ENCODE results near the gene ATP10A.

Gene ATP10A

DNA sequence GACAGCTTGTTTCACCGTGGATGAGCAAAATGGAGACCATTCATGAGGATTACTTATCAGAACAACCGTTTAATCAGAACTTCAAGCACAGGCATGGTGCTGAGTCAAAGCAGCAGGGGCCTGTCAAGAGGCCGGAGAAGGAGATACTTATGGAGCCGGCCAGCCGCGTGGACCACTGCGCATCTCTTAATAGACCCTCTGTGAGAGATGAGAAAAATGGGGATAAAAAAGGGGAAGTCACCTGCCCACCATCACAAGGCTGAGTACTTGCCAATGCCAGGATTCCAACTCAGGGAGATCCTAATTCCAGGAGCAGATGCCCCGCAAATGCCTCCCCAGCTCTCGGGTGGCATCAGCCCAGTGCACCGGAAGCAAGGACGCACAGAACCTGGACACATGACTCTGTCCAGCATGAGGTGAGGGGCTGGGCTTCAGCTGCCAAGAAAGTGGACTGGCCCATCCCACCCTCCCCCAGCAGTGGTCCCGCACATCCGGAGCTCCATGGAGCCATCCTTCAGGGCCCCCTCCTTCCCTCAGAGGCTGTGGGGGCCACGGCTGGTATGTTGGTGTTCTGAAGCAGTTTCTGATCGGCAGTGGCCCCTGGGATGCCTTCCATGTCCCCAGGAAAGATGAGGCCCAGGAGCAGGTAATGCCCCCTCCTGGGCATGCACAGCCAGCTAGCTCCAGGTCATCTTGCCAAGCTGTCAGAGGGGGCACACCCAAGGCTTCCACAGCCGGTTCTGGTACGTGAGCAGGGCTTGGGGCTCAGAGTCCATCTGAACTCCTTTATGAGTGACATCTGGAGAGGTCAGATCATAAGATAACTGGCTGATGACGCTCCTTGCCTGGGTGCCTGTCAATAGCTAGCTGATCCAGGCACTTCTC lies 143.8 kb downstream of the ATP10A start:
- no peak for DNase-seq (ENCODE audit: low spot score)

- DNase-seq (ENCODE audit: low spot score), result no peak
These were observed 144.5 kb downstream of the ATP10A start for GRCh38 chr15:25718597-25718996.

- no peak for DNase-seq (ENCODE audit: low spot score)
These were observed 145.0 kb downstream of the ATP10A start for GRCh38 chr15:25718169-25718536.

- DNase-seq (ENCODE audit: low spot score), result no peak
These were observed 145.5 kb downstream of the ATP10A start for GRCh38 chr15:25717457-25718168.

- no peak for DNase-seq (ENCODE audit: low spot score)
These were observed 146.0 kb downstream of the ATP10A start for GRCh38 chr15:25717127-25717456.

- no peak for DNase-seq (ENCODE audit: low spot score)
These were observed 146.6 kb downstream of the ATP10A start for GRCh38 chr15:25716414-25717126.

DNA sequence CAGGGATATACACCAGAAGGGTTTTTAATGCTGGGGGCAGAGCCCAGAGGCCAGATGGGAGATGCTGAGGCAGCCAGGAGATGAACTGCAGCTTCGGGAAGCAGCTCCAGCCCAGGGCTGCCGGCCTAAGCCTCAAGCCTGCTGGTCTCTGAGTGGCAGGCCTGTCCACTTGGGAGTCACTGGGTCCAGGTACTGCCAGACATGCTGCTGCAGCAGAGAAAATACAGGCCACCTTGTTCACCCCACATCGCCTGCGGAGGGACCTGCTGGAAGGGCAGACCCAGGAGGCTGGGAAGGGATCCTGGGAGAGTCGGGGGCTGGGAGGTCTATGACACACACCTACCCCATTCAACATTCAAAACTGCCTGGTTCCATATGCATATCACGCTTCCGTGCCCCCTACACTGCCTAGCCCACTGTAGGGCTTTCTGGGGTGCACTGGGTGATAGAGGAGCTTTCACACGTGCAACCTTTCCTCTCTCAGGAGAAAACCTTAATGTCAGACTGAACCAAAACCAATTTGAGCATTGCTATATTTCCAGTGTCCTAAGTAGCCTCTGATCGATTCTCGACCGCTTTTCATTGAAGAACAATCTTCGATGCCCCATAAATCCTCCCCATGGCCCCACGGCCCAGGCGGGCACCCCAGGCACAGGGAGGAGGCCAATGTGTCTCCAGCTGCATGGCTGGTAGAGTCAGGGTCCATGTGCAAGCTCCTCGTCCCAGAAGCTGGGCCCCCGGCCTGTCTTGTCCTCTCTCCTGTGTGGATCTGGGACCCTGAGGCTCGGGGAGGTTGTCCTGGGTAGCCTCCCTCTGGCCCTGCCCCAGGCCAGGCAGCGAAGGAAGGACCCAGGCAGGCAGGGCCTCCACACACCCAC lies 147.4 kb downstream of the ATP10A start:
- DNase-seq (ENCODE audit: low spot score), result no peak

DNA sequence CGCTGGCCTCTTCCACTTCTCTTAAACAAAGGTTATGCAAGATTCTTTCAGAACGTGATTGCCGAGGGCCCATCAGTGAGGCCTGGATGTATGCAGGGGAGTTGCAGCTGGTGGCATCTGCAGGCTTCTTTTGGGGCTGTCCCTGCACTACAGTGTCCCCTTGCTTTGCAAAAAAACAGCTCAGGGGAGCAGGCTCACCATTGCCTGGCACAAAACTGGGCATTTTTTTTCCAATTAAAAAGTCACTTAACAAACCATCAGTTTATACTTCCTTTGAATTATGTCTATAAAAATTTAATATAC lies 148.6 kb downstream of the ATP10A start:
- no peak for DNase-seq (ENCODE audit: low spot score)

DNA sequence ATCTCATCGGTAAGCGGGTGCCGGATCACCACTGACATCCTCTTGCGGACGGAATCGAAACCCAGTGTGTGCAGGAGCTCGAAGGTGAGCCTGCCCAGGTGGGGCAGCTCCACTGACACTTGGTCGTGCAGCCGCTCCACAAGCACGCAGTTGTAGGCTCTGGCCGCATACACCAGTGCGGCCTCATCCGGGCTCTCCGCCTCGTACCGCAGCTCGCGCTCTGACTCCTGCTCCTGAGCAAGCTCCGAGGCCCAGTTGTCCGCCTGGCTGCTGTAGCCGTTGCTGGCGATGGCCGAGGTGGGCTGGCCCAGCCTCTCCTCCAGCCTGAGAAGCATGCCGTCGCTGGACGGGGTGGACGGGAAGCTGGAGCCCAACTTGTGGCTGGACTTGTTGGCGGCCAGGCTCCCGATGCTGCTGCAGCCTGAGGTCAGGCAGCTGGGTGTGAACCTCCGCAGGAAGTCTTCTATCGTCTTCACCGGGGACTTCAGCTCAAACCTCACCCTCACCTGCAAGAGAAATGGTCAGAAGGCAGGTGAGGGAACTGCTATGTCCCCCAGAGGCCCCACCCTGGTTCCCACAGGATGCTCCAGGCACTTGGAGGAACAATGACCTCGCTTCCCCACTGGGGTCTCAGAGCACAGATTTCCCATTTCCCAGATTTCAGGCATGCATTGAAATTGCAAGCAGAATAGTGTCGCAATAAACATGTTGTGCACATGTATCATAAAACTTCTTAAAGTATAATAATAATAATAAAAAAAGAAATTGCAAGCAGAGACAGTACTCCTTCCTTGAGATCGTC lies 149.2 kb downstream of the ATP10A start:
- DNase-seq (ENCODE audit: low spot score), result no peak

DNA sequence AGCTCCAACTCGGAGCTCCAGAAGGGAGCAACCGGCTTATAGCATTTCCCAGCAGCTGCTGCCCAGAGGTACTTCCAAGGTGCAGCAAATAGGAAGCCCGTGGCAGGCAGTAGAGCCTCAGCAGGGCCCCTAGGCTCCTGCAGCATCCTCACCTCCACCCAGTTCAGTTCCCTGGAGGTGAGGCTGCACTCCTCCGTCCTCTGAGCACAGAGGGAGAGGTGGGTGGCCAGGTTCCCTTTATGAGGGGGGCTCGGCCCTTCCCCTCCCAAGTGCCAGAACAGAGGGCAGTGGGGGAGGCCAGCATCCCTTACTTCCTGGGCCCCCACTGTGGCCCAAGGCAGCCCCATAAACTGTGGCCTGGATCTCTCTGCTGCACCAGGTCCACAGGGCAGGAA lies 150.2 kb downstream of the ATP10A start:
- no peak for DNase-seq (ENCODE audit: low spot score)

GRCh38 chr15:25712192-25712960 lies 150.8 kb downstream of the ATP10A start:
- DNase-seq (ENCODE audit: low spot score), result no peak

- no peak for DNase-seq (ENCODE audit: low spot score)
These were observed 151.4 kb downstream of the ATP10A start for GRCh38 chr15:25711691-25712090.

DNA sequence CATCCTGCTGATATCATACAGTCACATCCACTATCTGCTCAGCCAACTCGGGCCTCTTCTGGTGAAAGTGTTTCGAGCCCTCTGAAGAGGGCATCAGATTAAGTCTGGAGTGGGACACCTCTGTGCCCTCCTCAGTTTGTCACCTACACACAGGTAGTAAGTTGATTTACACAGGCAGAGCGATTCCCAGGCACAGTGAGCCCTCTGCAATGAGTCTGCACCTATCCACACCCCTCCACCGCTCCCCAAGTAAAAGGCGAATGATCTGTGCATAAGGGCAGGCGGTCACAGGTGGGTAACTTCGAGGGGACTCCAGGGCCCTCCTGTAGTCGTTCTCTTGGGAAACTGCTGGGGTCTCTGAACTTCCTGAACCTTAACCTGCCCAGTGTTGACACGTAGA lies 152.0 kb downstream of the ATP10A start:
- no peak for DNase-seq (ENCODE audit: low spot score)

- DNase-seq (ENCODE audit: low spot score), result peak; percentile 86
These were observed 152.9 kb downstream of the ATP10A start for GRCh38 chr15:25710184-25710583.

GRCh38 chr15:25709437-25710159 lies 153.5 kb downstream of the ATP10A start:
- DNase-seq (ENCODE audit: low spot score), result no peak

DNA sequence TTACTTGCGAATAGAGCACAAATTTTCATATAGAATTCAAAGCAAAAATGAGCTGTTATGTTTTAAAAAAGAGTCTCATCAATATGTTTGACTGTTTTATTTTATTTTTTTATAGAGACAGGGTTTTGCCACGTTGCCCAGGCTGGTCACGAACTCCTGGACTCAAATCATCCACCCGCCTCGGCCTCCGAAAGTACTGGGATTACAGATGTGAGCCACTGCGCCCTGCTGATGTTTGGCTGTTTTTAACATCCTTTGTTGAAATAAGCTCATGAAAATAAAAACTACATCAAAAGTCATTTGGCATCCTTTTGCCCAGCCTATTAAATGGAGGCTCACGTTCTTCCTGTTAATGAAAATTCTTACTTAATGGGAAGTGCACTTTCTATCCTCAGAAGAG lies 154.7 kb downstream of the ATP10A start:
- no peak for DNase-seq (ENCODE audit: low spot score)

DNA sequence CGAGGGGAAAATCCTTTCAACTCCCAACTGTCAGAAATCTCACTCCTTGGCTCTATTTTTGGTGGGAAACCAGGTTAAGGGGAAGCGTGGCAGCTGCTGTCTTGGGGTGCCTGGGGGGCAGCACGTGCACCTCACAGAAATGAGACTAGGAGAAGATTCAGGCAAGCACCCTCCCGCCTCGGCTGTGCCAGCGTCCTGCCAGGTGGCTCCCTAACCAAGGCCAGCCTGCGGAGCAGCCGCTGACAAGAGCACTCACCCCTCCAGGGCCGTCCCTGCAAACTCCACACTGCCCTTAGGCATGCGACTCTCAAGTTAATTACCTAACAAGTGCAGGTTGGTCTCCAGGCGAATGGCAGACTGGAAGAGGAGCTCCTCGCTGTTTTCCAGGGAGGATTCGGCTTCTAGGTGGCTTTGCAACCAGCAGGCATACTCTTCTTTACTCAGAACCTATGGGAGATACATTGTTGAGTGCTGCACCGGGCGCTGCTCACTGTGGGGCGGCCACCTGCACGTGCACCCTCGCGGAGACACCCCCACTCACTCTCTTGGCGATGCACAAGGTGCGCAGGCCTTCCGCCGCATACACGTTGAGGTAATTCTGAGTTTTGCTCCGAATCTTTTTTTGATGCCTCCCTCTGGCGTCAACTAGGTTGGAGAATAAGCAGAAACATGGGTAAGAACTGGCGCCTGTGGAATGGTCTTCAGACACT lies 155.3 kb downstream of the ATP10A start:
- no peak for DNase-seq (ENCODE audit: low spot score)

DNA sequence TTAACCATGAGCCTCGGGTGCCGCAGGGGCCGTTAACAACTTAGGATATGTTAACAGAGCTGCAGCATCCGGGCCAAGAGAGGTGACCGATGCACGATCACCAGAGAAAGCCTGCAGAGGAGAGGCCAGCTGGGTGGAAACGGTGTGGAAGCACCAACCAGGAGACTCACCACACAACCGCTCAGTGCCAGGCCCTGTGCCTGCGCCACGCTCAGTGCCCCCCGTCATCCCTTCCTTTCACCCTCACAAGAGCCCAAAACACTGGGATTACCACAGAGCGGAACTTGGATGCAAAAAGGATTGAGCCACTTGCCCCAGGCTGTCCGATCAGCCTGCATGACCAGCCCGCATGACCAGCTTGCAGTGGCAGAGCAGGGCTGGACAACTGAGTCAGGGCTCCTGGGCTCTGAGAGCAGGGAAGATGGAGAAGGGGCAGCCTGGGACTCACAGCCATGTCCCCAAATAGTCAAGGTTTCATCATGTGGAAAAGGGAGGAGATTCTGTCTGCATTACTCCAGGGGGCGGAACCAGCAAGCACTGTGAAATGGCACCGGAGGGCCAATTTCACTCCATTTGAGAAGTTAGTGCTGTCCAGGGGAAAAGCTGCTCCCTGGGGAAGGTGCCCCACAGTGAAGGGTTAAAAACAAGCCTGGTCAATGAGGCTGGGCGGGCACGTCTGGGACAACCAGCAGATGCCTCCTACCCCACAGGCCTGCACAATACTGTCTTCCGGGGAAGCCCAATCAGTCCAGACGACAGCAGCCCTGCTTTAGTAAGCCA lies 156.8 kb downstream of the ATP10A start:
- DNase-seq (ENCODE audit: low spot score), result no peak

All from iPS-NIHi11 (cell line).